Heart left ventricle (tissue), 16 donors: ENCODE measurements around the gene PRKCB. TPM values are rescaled to one million over a fixed set of nuclear protein-coding genes. Genes with fewer than 3 reads are reported as not detected.

Experiments
- ATAC-seq, 4 donors: fragments of 200-7000 bp; cut with Tn5 transposase; one replicate each; pipeline ENCODE4 v1.9.1; 2020 to 2022; ENCODE audit warnings: moderate library complexity in 4 of 4, mild to moderate bottlenecking in 3 of 4, moderate number of reproducible peaks in 1 of 4
- DNase-seq, 5 donors: peaks; one replicate each; pipeline ENCODE4 v3.0.0-alpha.2; 2020
- H3K27ac ChIP-seq, 12 donors: fragments of 200-600 bp; sonication (generic) in 4 of 12; one replicate each; pipeline versions ENCODE4 v1.5.0 to v1.8.0; 2016 to 2022; ENCODE audit warnings: mild to moderate bottlenecking in 2 of 12
- H3K27me3 ChIP-seq, 9 donors: fragments of 200-600 bp; sonication (generic) in 2 of 9; one replicate each; pipeline versions ENCODE4 v1.5.1 to v1.8.0; 2016 to 2022; ENCODE audit warnings: mild to moderate bottlenecking in 3 of 9
- H3K36me3 ChIP-seq, 9 donors: fragments of 200-600 bp; sonication (generic) in 2 of 9; one replicate each; pipeline versions ENCODE4 v1.5.0 to v1.8.0; 2018 to 2022; ENCODE audit warnings: mild to moderate bottlenecking in 2 of 9
- H3K4me1 ChIP-seq, 12 donors: fragments of 200-600 bp; sonication (generic) in 4 of 12; one replicate each; pipeline versions ENCODE4 v1.5.0 to v1.8.0; 2016 to 2022; ENCODE audit warnings: mild to moderate bottlenecking in 3 of 12
- H3K4me3 ChIP-seq, 12 donors: fragments of 200-600 bp; sonication (generic) in 4 of 12; one replicate each; pipeline versions ENCODE4 v1.5.0 to v1.8.0; 2017 to 2022; ENCODE audit warnings: mild to moderate bottlenecking in 9 of 12, moderate library complexity in 4 of 12
- H3K9me3 ChIP-seq, 12 donors: fragments of 200-600 bp; sonication (generic) in 4 of 12; one replicate each; pipeline versions ENCODE4 v1.5.0 to v1.8.0; 2016 to 2022; ENCODE audit warnings: mild to moderate bottlenecking in 1 of 12
- CTCF ChIP-seq, 12 donors: fragments of 200-600 bp; sonication (generic) in 4 of 12; IDR thresholded peaks; one replicate each; pipeline versions ENCODE4 v1.5.0 to v1.8.0; 2018 to 2022; ENCODE audit warnings: antibody characterized with exemption in 12 of 12, mild to moderate bottlenecking in 5 of 12
- POLR2A ChIP-seq, 2 donors: fragments of 450-650 bp; IDR thresholded peaks; one replicate each; pipeline ENCODE4 v1.6.1; 2017; ENCODE audit warnings: antibody characterized with exemption in 2 of 2, mild to moderate bottlenecking in 2 of 2, moderate library complexity in 2 of 2
- WGBS, 4 donors: extraction: QIAGEN DNeasy Blood & Tissue Kit in 2 of 4; methylation state at CpG; one replicate each; pipeline versions ENCODE4 v1.1.5 to v1.1.7; 2013 to 2018; 5-methylcytosine and 5-hydroxymethylcytosine counted together
- intact Hi-C, 10 donors: fragments of 100-400 bp; cut with DNase I; formaldehyde crosslinking; loops; one replicate each; pipeline versions ENCODE4 v1.11.1 to v1.14.2; 2022
- polyA plus RNA-seq, 2 donors: library from polyadenylated mRNA; stranded (reverse); fragments of 200-250 nt; gene quantifications; one replicate each; pipeline ENCODE4 v1.2.3, GENCODE V29; 2013
- total RNA-seq, 9 donors: library from RNA; depleted of rRNA in 2 of 9; stranded (reverse); fragments of >200 nt in 2 of 9; fragmentation: NEBNext Ultra II Directional in 3 of 9; extraction: Animal tissue kit (Norgen Biotek cat#: 25700) in 3 of 9; gene quantifications; one replicate each; pipeline versions ENCODE4 v1.1.0 to v1.2.4, GENCODE V29; 2016 to 2023
- donor health status: ischemic (EF 13 %, LVEDD 7.1; RV severe dilation, severe dysfunction).
- donor health status: healthy with polysubstance abuse.
- donor health status: DM: no; HTN: yes; CAD: no.
- donor health status: DM: no; HTN: no; CAD: no.
- donor health status: ischemic (EF 25% LVEDD 6.9; RV normal size, moderate dysfunction).
- donor health status: ischemic (EF 25% LVEDD 5.7; RV mildly dilated, moderate dysfunction).
- donor health status: healthy.
- donor health status: DM: yes; HTN: yes; CAD: no.
- donor health status: ischemic (EF 35%, LVEDD 5.7; RV mildly dilated, moderate dysfunction).
- donor health status: nonischemic (EF 11% LVEDD 7.7; RV severe dilation, severe dysfunction).
- donor health status: DM: yes; HTN: yes; CAD: no.
- donor health status: PGD.
- donor health status: ischemic (EF 29% LVEDD 5.4; RV normal size, mild dysfunction).
- donor health status: nonischemic (EF 23%, LVEDD 6.1; RV moderate dilation, normal function).

The PRKCB gene
- total and polyA plus RNA-seq, 11 donors, result 0.30 to 18.4 (median 1.7) TPM

DNA sequence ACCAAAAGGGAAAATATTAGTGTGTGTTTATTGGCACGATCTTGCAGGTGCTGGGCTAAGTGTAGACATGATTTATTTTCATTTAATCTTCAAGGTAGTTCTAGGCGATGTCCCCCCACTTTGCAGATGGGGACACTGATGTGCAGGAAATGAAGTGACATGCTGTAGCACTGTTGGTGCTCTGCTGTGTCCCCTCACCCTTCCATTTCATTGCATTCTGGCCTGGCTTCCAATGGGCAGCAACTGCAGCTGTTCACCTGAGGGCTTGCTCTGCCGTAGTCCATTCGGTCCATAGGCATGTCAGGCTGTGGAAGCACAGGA lies 123.9 kb downstream of the PRKCB start:
- DNase-seq (no peak), ATAC-seq (no peak)
- TF ChIP-seq POLR2A (IDR thresholded peaks at IDR 0.05) (no peak), CTCF (IDR thresholded peaks at IDR 0.05) (no peak)
- Histone ChIP-seq H3K4me3 (no peak overlapping the region), H3K36me3 (no peaks in the 10 kb centered on the region), H3K9me3 (no peaks in the 10 kb centered on the region), H3K27ac (no peak overlapping the region), H3K27me3 (peaks cover 0 to 7% (median 0%) of the 10 kb centered on the region in 9 donors), H3K4me1 (peaks cover 0 to 28% (median 0%) of the 10 kb centered on the region in 12 donors)
- intact Hi-C loops, result no loop called here
- WGBS, 4 donors, result 50 to 65% (median 55%) methylated on average over 3 to 4 of the region's 4 CpGs

DNA sequence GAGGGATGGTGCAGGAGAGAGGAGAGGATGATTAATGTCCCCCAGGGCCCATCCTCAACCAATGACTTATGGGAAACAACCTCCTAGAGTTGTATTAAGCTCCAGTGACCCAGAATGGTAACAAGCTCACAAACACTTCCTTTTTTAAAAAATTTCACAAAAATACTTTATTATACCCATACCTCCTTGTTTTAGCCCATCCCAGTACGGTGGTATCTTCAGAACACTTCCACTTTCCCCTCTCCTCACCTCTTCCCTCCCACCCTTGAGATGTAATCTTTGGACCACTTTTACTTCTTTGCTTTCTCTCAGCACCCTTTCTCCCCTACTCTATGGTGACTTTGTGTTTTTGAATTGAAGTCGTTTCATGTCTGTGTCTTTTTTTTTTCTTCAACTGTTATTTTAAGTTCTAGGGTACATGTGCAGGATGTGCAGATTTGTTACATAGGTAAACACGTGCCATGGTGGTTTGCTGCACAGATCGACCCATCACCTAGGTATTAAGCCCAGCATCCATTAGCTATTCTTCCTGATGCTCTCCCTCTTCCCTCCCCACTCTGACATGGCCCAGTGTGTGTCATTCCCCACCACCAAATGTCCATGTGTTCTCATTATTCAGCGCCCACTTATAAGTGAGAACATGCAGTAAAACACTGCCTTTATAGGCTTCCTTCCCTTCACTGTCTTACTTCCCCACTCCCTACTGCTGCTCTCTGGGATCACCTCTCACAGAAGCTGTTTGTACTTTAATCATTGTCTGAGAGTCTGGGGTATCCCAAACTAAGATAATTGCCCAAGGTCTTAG lies 124.5 kb downstream of the PRKCB start:
- WGBS, 4 donors, result 66 to 74% (median 69%) methylated on average over 5 of the region's 5 CpGs
- no peak for DNase-seq
- H3K4me3 ChIP-seq, result no peak overlapping the region
- H3K36me3 ChIP-seq, result no peaks in the 10 kb centered on the region
- peaks cover 0 to 7% (median 0%) of the 10 kb centered on the region in 9 donors for H3K27me3 ChIP-seq
- H3K4me1 ChIP-seq, result peaks cover 0 to 28% (median 0%) of the 10 kb centered on the region in 12 donors
- intact Hi-C loops, result no loop called here
- ATAC-seq, result no peak
- no peaks in the 10 kb centered on the region for H3K9me3 ChIP-seq
- TF ChIP-seq POLR2A (IDR thresholded peaks at IDR 0.05) (no peak), CTCF (IDR thresholded peaks at IDR 0.05) (no peak)
- no peak overlapping the region for H3K27ac ChIP-seq

DNA sequence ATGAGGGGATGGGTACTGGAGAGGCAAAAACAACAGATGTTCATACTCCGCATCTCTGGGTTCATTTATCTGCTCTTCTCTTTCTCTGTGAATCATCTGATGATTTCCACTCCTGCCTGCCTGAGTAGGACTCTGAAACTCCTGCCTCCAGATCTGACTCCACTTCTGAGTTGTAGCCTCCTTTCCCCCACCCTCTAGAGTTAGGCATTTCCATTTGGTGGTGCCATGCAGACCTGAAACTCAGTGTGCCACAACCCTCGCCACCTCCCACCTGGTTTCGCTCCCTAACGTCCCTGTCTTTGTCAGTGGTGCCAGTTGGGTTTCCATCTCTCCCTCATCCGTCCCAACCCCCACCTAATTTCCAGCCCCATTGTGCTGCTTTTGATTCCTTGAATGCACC lies 126.2 kb downstream of the PRKCB start:
- no peak for ATAC-seq
- Histone ChIP-seq H3K36me3 (no peaks in the 10 kb centered on the region), H3K27ac (no peak overlapping the region), H3K27me3 (peaks cover 0 to 15% (median 0%) of the 10 kb centered on the region in 9 donors), H3K4me1 (peaks cover 0 to 28% (median 0%) of the 10 kb centered on the region in 12 donors), H3K9me3 (no peaks in the 10 kb centered on the region), H3K4me3 (no peak overlapping the region)
- intact Hi-C loops, result no loop called here
- no peak for TF ChIP-seq POLR2A (IDR thresholded peaks at IDR 0.05)
- no peak for TF ChIP-seq CTCF (IDR thresholded peaks at IDR 0.05)
- WGBS, 4 donors, result 71 to 90% (median 77%) methylated on average over 5 of the region's 5 CpGs
- no peak for DNase-seq

DNA sequence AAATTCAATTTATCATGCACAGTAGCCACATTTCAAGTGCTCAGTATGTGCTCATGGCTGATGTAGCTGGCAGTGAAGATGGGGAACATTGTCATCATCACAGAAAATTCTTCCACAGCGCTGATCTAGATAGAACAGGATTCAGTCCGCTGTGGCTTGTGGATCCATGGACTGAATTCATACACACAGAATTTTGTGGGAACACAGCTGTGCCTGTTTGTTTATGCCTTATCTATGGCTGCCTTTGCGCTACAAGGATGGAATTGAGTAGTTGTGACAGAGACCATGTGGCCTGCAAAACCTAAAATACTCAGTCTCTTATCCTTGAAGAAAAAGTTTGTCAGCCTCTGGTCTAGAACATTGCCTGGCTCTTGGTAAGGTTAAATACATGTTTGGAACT lies 128.4 kb downstream of the PRKCB start:
- ATAC-seq (no peak), DNase-seq (no peak)
- intact Hi-C loops, result no loop called here
- WGBS, 4 donors, result 69 to 86% (median 79%) methylated on average over 3 of the region's 3 CpGs
- H3K9me3 ChIP-seq, result no peaks in the 10 kb centered on the region
- no peaks in the 10 kb centered on the region for H3K36me3 ChIP-seq
- peaks cover 0 to 7% (median 0%) of the 10 kb centered on the region in 9 donors for H3K27me3 ChIP-seq
- TF ChIP-seq POLR2A (IDR thresholded peaks at IDR 0.05) (no peak), CTCF (IDR thresholded peaks at IDR 0.05) (no peak)
- H3K27ac ChIP-seq, result no peak overlapping the region
- no peak overlapping the region for H3K4me3 ChIP-seq
- H3K4me1 ChIP-seq, result peaks cover 0 to 14% (median 0%) of the 10 kb centered on the region in 12 donors
